ENCODE results near the gene RBM20. TPM values are rescaled to one million over a fixed set of nuclear protein-coding genes. Genes with fewer than 3 reads are reported as not detected.

The RBM20 gene
- total RNA-seq, 1 donor from 2014 or later: 1.5 TPM

DNA sequence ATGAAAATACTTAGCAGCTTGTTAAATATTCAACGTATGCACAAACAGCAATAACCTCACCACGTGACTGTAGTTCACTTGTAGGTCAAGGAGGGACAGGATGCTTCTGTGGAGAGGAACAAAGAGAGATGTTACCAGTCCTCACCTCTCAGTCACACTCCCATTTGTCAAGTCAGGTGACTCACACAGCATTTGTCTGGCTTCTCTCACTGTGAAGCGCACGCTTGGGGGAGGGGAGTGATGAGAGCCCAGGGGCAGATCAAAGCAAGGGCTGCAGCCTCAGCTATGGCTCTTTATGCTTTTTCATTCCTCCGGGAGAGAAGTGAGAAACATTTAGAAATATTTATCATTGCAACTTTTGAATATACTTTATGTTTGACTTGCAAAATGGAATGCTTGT lies 2.9 kb upstream of the RBM20 start:
- Mint-ChIP-seq H3K27me3 (peaks cover 47% of the 10 kb centered on the region), H3K36me3 (ENCODE audit: insufficient read depth) (no peaks in the 10 kb centered on the region), H3K4me3 (ENCODE audit: low read depth) (no peak overlapping the region), H3K9me3 (ENCODE audit: low read depth) (no peaks in the 10 kb centered on the region), H3K27ac (peak overlapping the region; percentile 16), H3K4me1 (ENCODE audit: low read depth) (peaks cover 21% of the 10 kb centered on the region)
- no peak for DNase-seq (ENCODE audit: low spot score, unreplicated experiment)
- TF ChIP-seq, protein P1, sequence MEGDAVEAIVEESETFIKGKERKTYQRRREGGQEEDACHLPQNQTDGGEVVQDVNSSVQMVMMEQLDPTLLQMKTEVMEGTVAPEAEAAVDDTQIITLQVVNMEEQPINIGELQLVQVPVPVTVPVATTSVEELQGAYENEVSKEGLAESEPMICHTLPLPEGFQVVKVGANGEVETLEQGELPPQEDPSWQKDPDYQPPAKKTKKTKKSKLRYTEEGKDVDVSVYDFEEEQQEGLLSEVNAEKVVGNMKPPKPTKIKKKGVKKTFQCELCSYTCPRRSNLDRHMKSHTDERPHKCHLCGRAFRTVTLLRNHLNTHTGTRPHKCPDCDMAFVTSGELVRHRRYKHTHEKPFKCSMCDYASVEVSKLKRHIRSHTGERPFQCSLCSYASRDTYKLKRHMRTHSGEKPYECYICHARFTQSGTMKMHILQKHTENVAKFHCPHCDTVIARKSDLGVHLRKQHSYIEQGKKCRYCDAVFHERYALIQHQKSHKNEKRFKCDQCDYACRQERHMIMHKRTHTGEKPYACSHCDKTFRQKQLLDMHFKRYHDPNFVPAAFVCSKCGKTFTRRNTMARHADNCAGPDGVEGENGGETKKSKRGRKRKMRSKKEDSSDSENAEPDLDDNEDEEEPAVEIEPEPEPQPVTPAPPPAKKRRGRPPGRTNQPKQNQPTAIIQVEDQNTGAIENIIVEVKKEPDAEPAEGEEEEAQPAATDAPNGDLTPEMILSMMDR (IDR thresholded peaks at IDR 0.05; ENCODE audit: unreplicated experiment): no peak

DNA sequence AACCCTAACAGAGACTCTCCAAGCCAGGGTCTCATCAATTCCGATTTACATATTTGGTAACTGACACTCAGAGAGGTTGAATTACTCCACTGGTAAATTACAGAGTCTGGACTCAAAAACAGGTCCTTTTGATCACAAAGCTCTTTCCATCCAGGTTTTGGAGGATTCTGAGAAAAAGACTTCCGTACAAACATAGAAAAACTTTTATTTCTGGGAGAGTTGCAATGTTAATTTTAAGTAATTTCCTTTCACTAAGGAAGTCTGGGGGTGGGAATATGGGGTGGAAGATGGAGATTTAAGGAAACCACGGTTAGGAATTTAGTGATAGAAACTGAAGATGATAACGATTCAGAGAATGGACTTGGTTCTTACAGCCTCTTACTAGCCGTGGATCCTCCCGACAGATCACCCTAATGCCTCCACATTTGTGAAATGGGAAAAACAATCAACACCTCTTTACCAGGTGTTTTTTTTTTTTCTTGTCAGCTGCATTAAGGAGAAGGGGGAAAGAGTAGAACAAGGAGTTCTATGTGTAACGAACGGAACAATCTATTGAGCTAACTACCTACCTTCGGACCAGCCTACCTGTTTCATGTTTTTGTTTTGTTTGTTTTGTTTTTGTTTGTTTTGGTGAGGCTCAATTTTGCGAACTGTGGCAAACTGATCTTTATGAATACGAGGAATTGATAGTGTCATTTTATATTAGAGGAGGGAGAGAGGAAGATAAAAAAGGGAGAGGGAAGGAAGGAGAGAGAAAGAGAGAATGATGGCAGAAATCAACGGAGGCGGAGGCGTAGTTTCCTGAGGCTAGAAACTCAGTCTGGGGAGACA lies 1.7 kb upstream of the RBM20 start:
- Mint-ChIP-seq H3K27me3 (peaks cover 51% of the 10 kb centered on the region), H3K36me3 (ENCODE audit: insufficient read depth) (no peaks in the 10 kb centered on the region), H3K27ac (peak overlapping the region; percentile 64), H3K4me3 (ENCODE audit: low read depth) (peak overlapping the region; percentile 81), H3K4me1 (ENCODE audit: low read depth) (peaks cover 15% of the 10 kb centered on the region), H3K9me3 (ENCODE audit: low read depth) (no peaks in the 10 kb centered on the region)
- TF ChIP-seq, protein P1 (IDR thresholded peaks at IDR 0.05; ENCODE audit: unreplicated experiment): no peak
- no peak for DNase-seq (ENCODE audit: low spot score, unreplicated experiment)

DNA sequence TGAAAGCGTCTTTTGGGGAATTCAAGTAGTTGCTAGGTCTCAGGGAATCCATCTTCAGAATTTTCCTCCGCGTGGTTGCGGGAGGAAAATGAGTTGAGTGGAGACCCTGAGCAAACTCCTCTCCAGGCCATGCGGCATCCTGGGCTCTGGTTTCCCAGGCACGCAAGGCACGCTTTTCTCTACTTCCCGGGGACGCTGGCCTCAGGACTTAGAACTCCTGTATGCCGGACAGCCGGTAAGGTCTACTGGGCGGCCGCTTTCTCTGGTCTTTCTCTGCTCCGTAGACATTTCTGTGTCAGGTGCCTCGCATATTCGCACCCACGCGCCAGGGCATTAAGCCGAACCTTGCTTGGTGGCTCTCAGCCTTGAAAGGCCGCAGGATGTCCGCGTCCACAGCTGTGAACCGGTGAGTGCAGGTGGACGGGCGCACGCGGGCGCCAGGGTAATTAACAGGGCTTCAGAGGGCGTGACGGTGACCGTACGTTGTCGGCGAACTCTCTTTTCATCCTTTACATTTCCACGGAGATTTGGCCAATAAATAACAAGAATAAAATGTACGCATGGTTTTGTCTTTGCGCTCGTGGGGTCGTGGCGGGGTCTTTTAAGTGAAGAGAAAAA lies 992 bp upstream of the RBM20 start:
- H3K36me3 Mint-ChIP-seq (ENCODE audit: insufficient read depth): no peaks in the 10 kb centered on the region
- H3K9me3 Mint-ChIP-seq (ENCODE audit: low read depth): no peaks in the 10 kb centered on the region
- peaks cover 49% of the 10 kb centered on the region for H3K27me3 Mint-ChIP-seq
- TF ChIP-seq, protein P1 (IDR thresholded peaks at IDR 0.05; ENCODE audit: unreplicated experiment): no peak
- peaks cover 15% of the 10 kb centered on the region for H3K4me1 Mint-ChIP-seq (ENCODE audit: low read depth)
- DNase-seq (ENCODE audit: low spot score, unreplicated experiment): no peak
- peak overlapping the region; percentile 81 for H3K4me3 Mint-ChIP-seq (ENCODE audit: low read depth)
- H3K27ac Mint-ChIP-seq: peak overlapping the region; percentile 88

DNA sequence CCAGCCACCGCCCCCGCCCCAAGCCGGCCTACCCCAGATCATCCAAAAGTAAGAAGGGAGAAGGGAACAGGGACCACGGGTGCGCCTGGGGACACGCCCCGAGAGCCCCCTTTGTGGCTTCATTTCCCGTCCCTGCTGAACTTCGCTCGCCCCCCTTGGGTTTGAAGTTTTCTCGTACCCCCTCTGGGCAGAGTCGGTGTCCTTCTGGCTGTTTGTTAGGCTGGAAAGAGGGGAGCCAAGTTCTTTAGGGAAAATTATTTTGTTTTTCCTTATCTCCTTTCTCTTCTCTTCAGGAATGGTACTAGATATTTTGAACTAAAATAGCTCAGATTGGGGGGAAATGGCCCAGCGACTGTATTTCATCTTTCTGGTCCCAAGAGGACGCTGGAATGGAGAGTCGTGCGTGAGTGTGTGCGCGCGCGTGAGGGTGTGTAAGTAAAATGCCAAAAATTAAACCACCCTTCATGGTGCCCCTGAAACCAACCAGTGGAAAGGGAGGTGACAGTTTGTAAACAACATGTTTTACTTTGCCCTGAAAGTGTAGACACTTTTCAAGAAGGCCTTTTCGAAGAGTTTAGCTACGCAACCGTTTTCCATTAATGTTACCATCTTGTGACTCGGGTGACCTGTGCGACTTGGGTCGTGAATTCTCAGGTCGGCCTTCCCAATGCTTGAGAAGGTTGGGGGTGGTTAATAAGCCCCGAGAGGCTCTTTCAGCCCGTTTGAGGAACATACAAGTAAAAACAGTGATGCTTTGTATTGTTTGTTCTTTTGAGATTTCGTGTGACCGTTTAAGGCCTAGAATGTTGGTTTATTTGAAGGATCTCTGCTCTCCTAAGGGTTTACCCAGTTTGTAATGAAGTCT lies 694 bp downstream of the RBM20 start:
- H3K4me1 Mint-ChIP-seq (ENCODE audit: low read depth): peaks cover 15% of the 10 kb centered on the region
- TF ChIP-seq, protein P1 (IDR thresholded peaks at IDR 0.05; ENCODE audit: unreplicated experiment): no peak
- H3K27ac Mint-ChIP-seq: peak overlapping the region; percentile 87
- H3K36me3 Mint-ChIP-seq (ENCODE audit: insufficient read depth): no peaks in the 10 kb centered on the region
- peak overlapping the region; percentile 77 for H3K4me3 Mint-ChIP-seq (ENCODE audit: low read depth)
- no peaks in the 10 kb centered on the region for H3K9me3 Mint-ChIP-seq (ENCODE audit: low read depth)
- no peak for DNase-seq (ENCODE audit: low spot score, unreplicated experiment)
- H3K27me3 Mint-ChIP-seq: peaks cover 58% of the 10 kb centered on the region

Data from progenitor cell of endocrine pancreas (in vitro differentiated cells).